ENCODE results near the gene PRRT1. TPM values are rescaled to one million over a fixed set of nuclear protein-coding genes. Genes with fewer than 3 reads are reported as not detected.

PRRT1 gene
- total RNA-seq, 2 donors from 2014 or later = 0.72 to 0.90 TPM

GRCh38 chr6:32167761-32168262, 16.1 kb upstream of the PRRT1 start:
- no peak overlapping the region for H3K27ac ChIP-seq
- H3K9me3 ChIP-seq = no peaks in the 10 kb centered on the region
- H3K4me1 ChIP-seq = peaks cover 2% of the 10 kb centered on the region
- H3K4me3 ChIP-seq = no peak overlapping the region
- intact Hi-C loops (cut with DNase I) = no loop called here
- no peaks in the 10 kb centered on the region for H3K27me3 ChIP-seq
- peaks cover 7% of the 10 kb centered on the region for H3K36me3 ChIP-seq
- no peak overlapping the region for H3K9ac ChIP-seq (ENCODE audit: low read depth in 2 of 2, low read length in 2 of 2)
- DNase-seq = no peak
- no peak for TF ChIP-seq CTCF (IDR thresholded peaks at IDR 0.05)

- no peaks in the 10 kb centered on the region for H3K4me1 ChIP-seq
- intact Hi-C loops (cut with DNase I) = no loop called here
- H3K36me3 ChIP-seq = peaks cover 7% of the 10 kb centered on the region
- no peaks in the 10 kb centered on the region for H3K27me3 ChIP-seq
- H3K9ac ChIP-seq (ENCODE audit: low read depth in 2 of 2, low read length in 2 of 2) = no peak overlapping the region
- no peak for TF ChIP-seq CTCF (IDR thresholded peaks at IDR 0.05)
- no peak overlapping the region for H3K27ac ChIP-seq
- H3K9me3 ChIP-seq = no peaks in the 10 kb centered on the region
- H3K4me3 ChIP-seq = no peak overlapping the region
- DNase-seq = no peak
These were observed 15.5 kb upstream of the PRRT1 start for GRCh38 chr6:32167154-32167760.

- Histone ChIP-seq H3K9ac (ENCODE audit: low read depth in 2 of 2, low read length in 2 of 2) (no peak overlapping the region), H3K36me3 (peaks cover 7% of the 10 kb centered on the region), H3K4me1 (no peaks in the 10 kb centered on the region), H3K9me3 (no peaks in the 10 kb centered on the region), H3K27me3 (no peaks in the 10 kb centered on the region), H3K27ac (no peak overlapping the region), H3K4me3 (no peak overlapping the region)
- intact Hi-C loops (cut with DNase I) = no loop called here
- no peak for DNase-seq
- TF ChIP-seq CTCF (IDR thresholded peaks at IDR 0.05) = no peak
These were observed 14.8 kb upstream of the PRRT1 start for GRCh38 chr6:32166411-32167061.

GRCh38 chr6:32164295-32164694, 12.6 kb upstream of the PRRT1 start, which contains the start of gene EGFL8:
EGFL8 (plus strand) TSS chr6:32164595; CDS start chr6:32166166, 1,571 bp downstream.
- no peak within 1 kb of the TSS for H3K9ac ChIP-seq (ENCODE audit: low read depth in 2 of 2, low read length in 2 of 2)
- TF ChIP-seq CTCF (IDR thresholded peaks at IDR 0.05) = no peak
- no peaks in the 10 kb centered on the region for H3K4me1 ChIP-seq
- no peaks in the 10 kb centered on the region for H3K27me3 ChIP-seq
- intact Hi-C loops (cut with DNase I) = no loop called here
- no peak within 1 kb of the TSS for H3K4me3 ChIP-seq
- H3K36me3 ChIP-seq = no peaks in the 10 kb centered on the region
- no peak within 1 kb of the TSS for H3K27ac ChIP-seq
- H3K9me3 ChIP-seq = no peaks in the 10 kb centered on the region
- DNase-seq = no peak

- no peak for TF ChIP-seq CTCF (IDR thresholded peaks at IDR 0.05)
- Histone ChIP-seq H3K27ac (no peak overlapping the region), H3K36me3 (no peaks in the 10 kb centered on the region), H3K27me3 (no peaks in the 10 kb centered on the region), H3K4me1 (no peaks in the 10 kb centered on the region), H3K9me3 (no peaks in the 10 kb centered on the region), H3K4me3 (no peak overlapping the region), H3K9ac (ENCODE audit: low read depth in 2 of 2, low read length in 2 of 2) (no peak overlapping the region)
- intact Hi-C loops (cut with DNase I) = no loop called here
- no peak for DNase-seq
These were observed 12.0 kb upstream of the PRRT1 start for GRCh38 chr6:32163559-32164258.

Data from colonic mucosa (tissue), 4 donors.